HCT116 (cell line): ENCODE results near the gene GCNT4. TPM values are rescaled to one million over a fixed set of nuclear protein-coding genes. Genes with fewer than 3 reads are reported as not detected.

Experiments
- ATAC-seq: fragments of 200-7000 bp; cut with Tn5 transposase; 2 replicates; pipeline ENCODE4 v1.9.1; 2020; ENCODE audit warnings: mild to moderate bottlenecking, moderate library complexity
- BruUV-seq: library from RNA; stranded (reverse); fragments of 400-500 nt; replicated peaks from 2 replicates; lab custom pipeline; 2021; lab: Mats Ljungman, UMichigan
- CTCF ChIA-PET: fragments of 300-600 bp; sonication (Branson Sonifier 250); formaldehyde crosslinking; loops from one replicate; lab custom pipeline; 2021; ENCODE audit warnings: antibody characterized with exemption; lab: Charles Lee
- POLR2A ChIA-PET: fragments of 300-600, 350-600 bp; sonication (Branson Sonifier 250); formaldehyde crosslinking; loops from one replicate; lab custom pipeline; 2021; ENCODE audit warnings: antibody characterized with exemption; lab: Charles Lee
- RAD21 ChIA-PET, 2 experiments: fragments of 300-600 bp; sonication (Branson Sonifier 250); formaldehyde crosslinking; loops; one replicate each; lab custom pipeline; 2023; ENCODE audit warnings: low total read pairs in 2 of 2; ENCODE audit not compliant: uncharacterized antibody in 2 of 2, unreplicated experiment in 2 of 2, low non-redundant PET in 1 of 2; lab: Charles Lee
- DNase-seq: peaks from one replicate; pipeline ENCODE4 v3.0.0-alpha.2; 2010; ENCODE audit warnings: low read depth, low spot score
- H2AFZ ChIP-seq: fragments of 200-600 bp; shearing (Covaris generic), sonication (generic); 2 replicates; pipeline ENCODE4 v1.6.1; 2017; ENCODE audit warnings: low read depth, mixed run types, mixed read lengths, antibody characterized with exemption, low read length; ENCODE audit not compliant: poor library complexity, severe bottlenecking
- H3K27ac ChIP-seq: 2 replicates; pipeline ENCODE4 v1.5.1; 2012; ENCODE audit warnings: low read depth, low read length
- H3K27me3 ChIP-seq: fragments of 200-600 bp; sonication (generic); 2 replicates; pipeline ENCODE4 v1.6.1; 2016; ENCODE audit warnings: mixed run types, low read length, mixed read lengths; ENCODE audit not compliant: insufficient read depth
- H3K36me3 ChIP-seq, 2 experiments: fragments of 200-500 bp in 1 of 2; fragments of 200-600 bp in 1 of 2; sonication (Bioruptor generic) in 1 of 2; sonication (generic) in 1 of 2; 2 replicates each; pipeline versions ENCODE4 v1.5.1 to v1.6.1; 2014 to 2016; ENCODE audit warnings: low read length in 2 of 2, inconsistent platforms in 1 of 2, mixed read lengths in 1 of 2, mixed run types in 1 of 2; ENCODE audit not compliant: insufficient read depth in 2 of 2, control insufficient read depth in 1 of 2
- H3K4me1 ChIP-seq, 2 experiments: fragments of 200-600 bp in 1 of 2; sonication (generic) in 1 of 2; 2 replicates each; pipeline versions ENCODE4 v1.5.1 to v1.6.1; 2012 to 2017; ENCODE audit warnings: low read length in 2 of 2, inconsistent platforms in 1 of 2, mild to moderate bottlenecking in 1 of 2, mixed read lengths in 1 of 2, mixed run types in 1 of 2, moderate library complexity in 1 of 2; ENCODE audit not compliant: insufficient read depth in 2 of 2, control insufficient read depth in 1 of 2
- H3K4me2 ChIP-seq: fragments of 200-600 bp; sonication (generic); 2 replicates; pipeline ENCODE4 v1.6.1; 2017; ENCODE audit warnings: mixed run types, low read length, mixed read lengths
- H3K4me3 ChIP-seq, 2 experiments: fragments of 200-600 bp in 1 of 2; sonication (generic) in 1 of 2; replicated peaks in 1 of 2; 2 replicates each; pipeline ENCODE4 v1.5.1; 2011 to 2016; ENCODE audit warnings: low read length in 2 of 2, control low read depth in 1 of 2, low read depth in 1 of 2, mild to moderate bottlenecking in 1 of 2, mixed read lengths in 1 of 2, mixed run types in 1 of 2
- H3K79me2 ChIP-seq: fragments of 200-600 bp; sonication (generic); 2 replicates; pipeline ENCODE4 v1.6.1; 2017; ENCODE audit warnings: mild to moderate bottlenecking, mixed run types, low read length, moderate library complexity, mixed read lengths; ENCODE audit not compliant: insufficient read depth
- H3K9ac ChIP-seq: fragments of 200-600 bp; sonication (generic); 2 replicates; pipeline ENCODE4 v1.6.1; 2016; ENCODE audit warnings: low read length, mixed read lengths
- H3K9me2 ChIP-seq: fragments of 200-600 bp; sonication (generic), shearing (Covaris generic); 2 replicates; pipeline ENCODE4 v1.6.1; 2017; ENCODE audit warnings: mixed run types, mild to moderate bottlenecking, moderate library complexity; ENCODE audit not compliant: insufficient read depth
- H3K9me3 ChIP-seq, 2 experiments: fragments of 200-500 bp in 1 of 2; fragments of 200-600 bp in 1 of 2; sonication (Bioruptor generic) in 1 of 2; sonication (generic) in 1 of 2; 2 replicates each; pipeline ENCODE4 v1.6.1; 2014 to 2017; ENCODE audit warnings: low read length in 2 of 2, mixed read lengths in 2 of 2, inconsistent platforms in 1 of 2, low read depth in 1 of 2, mild to moderate bottlenecking in 1 of 2, mixed run types in 1 of 2, moderate library complexity in 1 of 2; ENCODE audit not compliant: control insufficient read depth in 1 of 2, insufficient read depth in 1 of 2
- H4K20me1 ChIP-seq: fragments of 200-600 bp; sonication (generic), shearing (Covaris generic); 2 replicates; pipeline ENCODE4 v1.6.1; 2017; ENCODE audit warnings: mixed run types, mild to moderate bottlenecking, moderate library complexity; ENCODE audit not compliant: insufficient read depth
- CBX3 ChIP-seq: IDR thresholded peaks from 2 replicates; pipeline ENCODE4 v1.6.1; 2012; ENCODE audit warnings: low read depth
- CTCF ChIP-seq, 3 experiments: fragments of 200-600 bp in 1 of 3; sonication (generic) in 1 of 3; IDR thresholded peaks in 2 of 3; conservative IDR thresholded peaks in 1 of 3; 2 replicates each; pipeline ENCODE4 v1.5.1; 2012 to 2017; ENCODE audit warnings: low read depth in 2 of 3, low read length in 2 of 3, antibody characterized with exemption in 1 of 3, borderline replicate concordance in 1 of 3, control low read depth in 1 of 3, mild to moderate bottlenecking in 1 of 3, mixed read lengths in 1 of 3, mixed run types in 1 of 3, moderate library complexity in 1 of 3; ENCODE audit not compliant: insufficient read depth in 1 of 3
- EGR1 ChIP-seq: IDR thresholded peaks from 2 replicates; pipeline ENCODE4 v1.6.1; 2012; ENCODE audit warnings: low read depth
- EZH2 ChIP-seq: fragments of 200-600 bp; sonication (generic); IDR thresholded peaks from 2 replicates; pipeline ENCODE4 v1.6.1; 2017; ENCODE audit warnings: antibody characterized with exemption, mixed run types
- EZH2phosphoT487 ChIP-seq: fragments of 200-600 bp; IDR thresholded peaks from 2 replicates; pipeline ENCODE4 v1.6.1; 2018; ENCODE audit warnings: antibody characterized with exemption, borderline replicate concordance
- POLR2AphosphoS5 ChIP-seq: IDR thresholded peaks from 2 replicates; pipeline ENCODE4 v1.6.1; 2011; ENCODE audit warnings: mild to moderate bottlenecking, low read depth, low read length, moderate library complexity
- REST ChIP-seq: IDR thresholded peaks from 2 replicates; pipeline ENCODE4 v1.6.1; 2012; ENCODE audit warnings: low read depth
- ZBTB33 ChIP-seq: IDR thresholded peaks from 2 replicates; pipeline ENCODE4 v1.6.1; 2011; ENCODE audit warnings: mild to moderate bottlenecking, low read length, moderate library complexity; ENCODE audit not compliant: insufficient replicate concordance; ENCODE audit errors: extremely low read depth
- intact Hi-C: fragments of 100-400 bp; cut with micrococcal nuclease; formaldehyde crosslinking; loops from 2 replicates; pipeline ENCODE4 v1.10.0; 2022
- total RNA-seq: library from RNA; stranded (reverse); gene quantifications from one replicate; pipeline ENCODE4 v1.2.1, GENCODE V29; 2021; ENCODE audit not compliant: unreplicated experiment

The GCNT4 gene
- total RNA-seq, 1 experiment from 2014 or later: 0.07 TPM

GRCh38 chr5:75067434-75067833 lies 15.1 kb upstream of the GCNT4 start:
- Histone ChIP-seq H3K9me3 (no peaks in the 10 kb centered on the region), H3K9ac (no peak overlapping the region), H3K27me3 (no peaks in the 10 kb centered on the region), H3K79me2 (no peaks in the 10 kb centered on the region), H4K20me1 (no peaks in the 10 kb centered on the region), H3K27ac (no peak overlapping the region), H3K36me3 (no peaks in the 10 kb centered on the region), H3K4me1 (no peaks in the 10 kb centered on the region), H3K9me2 (no peaks in the 10 kb centered on the region), H3K4me2 (no peak overlapping the region), H2AFZ (no peak overlapping the region), H3K4me3 (no peak overlapping the region)
- ChIA-PET CTCF (no interaction called here), POLR2A (no interaction called here), RAD21 (no interaction called here)
- BruUV-seq: no TSS peak
- DNase-seq: no peak
- no peak for TF ChIP-seq POLR2AphosphoS5
- TF ChIP-seq EZH2: no peak
- ATAC-seq: no peak
- intact Hi-C loops: no loop called here

GRCh38 chr5:75062925-75063531 lies 10.7 kb upstream of the GCNT4 start:
- intact Hi-C loops: no loop called here
- BruUV-seq: no TSS peak
- H3K27me3 ChIP-seq: no peaks in the 10 kb centered on the region
- no peaks in the 10 kb centered on the region for H3K79me2 ChIP-seq
- H3K9ac ChIP-seq: no peak overlapping the region
- DNase-seq (no peak), ATAC-seq (no peak)
- no peaks in the 10 kb centered on the region for H3K9me2 ChIP-seq
- H4K20me1 ChIP-seq: no peaks in the 10 kb centered on the region
- TF ChIP-seq REST (no peak), EZH2phosphoT487 (no peak), ZBTB33 (no peak), EGR1 (no peak), CBX3 (no peak), CTCF (IDR thresholded peaks at IDR 0.05 in 2 of 3, conservative IDR thresholded peaks at IDR 0.05 in 1 of 3; ENCODE audit: borderline replicate concordance in 1 of 3, insufficient read depth in 1 of 3, low read depth in 2 of 3, low read length in 2 of 3) (no peak)
- no peak overlapping the region for H3K27ac ChIP-seq
- ChIA-PET CTCF (no interaction called here), POLR2A (no interaction called here), RAD21 (no interaction called here)
- no peaks in the 10 kb centered on the region for H3K4me1 ChIP-seq
- no peak overlapping the region for H2AFZ ChIP-seq
- H3K9me3 ChIP-seq: no peaks in the 10 kb centered on the region
- no peaks in the 10 kb centered on the region for H3K36me3 ChIP-seq
- no peak overlapping the region for H3K4me3 ChIP-seq
- no peak overlapping the region for H3K4me2 ChIP-seq
